HG02623 (cell line): ENCODE results near the gene TBC1D14.

ENCODE experiments used
- ATAC-seq: cut with Tn5 transposase; IDR thresholded peaks from one replicate; pipeline ENCODE4 v1.9.1; 2021; ENCODE audit warnings: moderate library complexity; ENCODE audit not compliant: unreplicated experiment

The TBC1D14 gene

GRCh38 chr4:7016086-7016485 is 106.5 kb downstream of the TBC1D14 start:
- no peak for ATAC-seq

GRCh38 chr4:7016512-7016911 is 106.9 kb downstream of the TBC1D14 start:
- no peak for ATAC-seq

- no peak for ATAC-seq
Observed at GRCh38 chr4:7017446-7018048, 107.9 kb downstream of the TBC1D14 start.

GRCh38 chr4:7018281-7018680 is 108.7 kb downstream of the TBC1D14 start:
- no peak for ATAC-seq

GRCh38 chr4:7019367-7019766 is 109.7 kb downstream of the TBC1D14 start:
- no peak for ATAC-seq

- no peak for ATAC-seq
Observed at GRCh38 chr4:7020290-7020689, 110.7 kb downstream of the TBC1D14 start.

GRCh38 chr4:7020856-7021255 is 111.2 kb downstream of the TBC1D14 start:
- no peak for ATAC-seq

GRCh38 chr4:7021355-7021754 is 111.7 kb downstream of the TBC1D14 start:
- no peak for ATAC-seq

GRCh38 chr4:7021930-7022664 is 112.5 kb downstream of the TBC1D14 start:
- no peak for ATAC-seq

- ATAC-seq = no peak
Observed at GRCh38 chr4:7023486-7023885, 113.9 kb downstream of the TBC1D14 start.

GRCh38 chr4:7023901-7024300 is 114.3 kb downstream of the TBC1D14 start:
- ATAC-seq = no peak

- ATAC-seq = no peak
Observed at GRCh38 chr4:7024336-7024890, 114.8 kb downstream of the TBC1D14 start.

GRCh38 chr4:7025040-7025602 is 115.5 kb downstream of the TBC1D14 start:
- no peak for ATAC-seq

- ATAC-seq = no peak
Observed at GRCh38 chr4:7026107-7026506, 116.5 kb downstream of the TBC1D14 start.

GRCh38 chr4:7027284-7027683 is 117.7 kb downstream of the TBC1D14 start:
- ATAC-seq = no peak

- no peak for ATAC-seq
Observed at GRCh38 chr4:7027913-7028312, 118.3 kb downstream of the TBC1D14 start.

GRCh38 chr4:7029212-7029611 is 119.6 kb downstream of the TBC1D14 start:
- ATAC-seq = no peak

- no peak for ATAC-seq
Observed at GRCh38 chr4:7029921-7030320, 120.3 kb downstream of the TBC1D14 start.

GRCh38 chr4:7030856-7031255 is 121.2 kb downstream of the TBC1D14 start:
- ATAC-seq = no peak

GRCh38 chr4:7031558-7032449 is 122.2 kb downstream of the TBC1D14 start:
- ATAC-seq = no peak

- no peak for ATAC-seq
Observed at GRCh38 chr4:7032596-7032995, 123.0 kb downstream of the TBC1D14 start.
